ENCODE results near the gene PNP. TPM values are rescaled to one million over a fixed set of nuclear protein-coding genes. Genes with fewer than 3 reads are reported as not detected.

The PNP gene
- total and polyA plus RNA-seq, 2 of the 8 experiments (the other 6 are each of a cell fraction or from before 2014, with no cell fraction given): 108 to 130 TPM

DNA sequence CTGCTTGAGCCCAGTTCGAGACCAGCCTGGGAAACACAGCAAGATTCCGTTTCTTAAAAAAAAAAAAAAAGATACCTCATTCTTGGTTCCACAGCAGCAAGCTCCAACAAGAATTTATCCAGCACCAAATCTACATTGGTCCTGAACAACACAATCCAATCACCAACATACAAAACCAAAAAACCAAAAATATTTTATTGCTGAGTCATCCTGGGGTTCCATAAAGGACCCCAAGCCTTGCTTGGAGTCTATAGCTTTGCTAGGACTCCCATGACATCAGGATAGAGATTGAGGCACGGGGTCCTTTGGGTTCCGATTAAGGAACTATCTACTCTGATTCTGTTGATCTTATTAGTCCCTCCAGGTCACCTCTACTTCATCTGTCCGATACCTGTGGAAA lies 22.3 kb upstream of the PNP start:
- FAIRE-seq (no peak), DNase-seq (ENCODE audit: low read depth in 1 of 2, low spot score in 2 of 2) (no peak)
- WGBS, 2 experiments (ENCODE audit: extremely low coverage in 1 of 2, insufficient coverage in 1 of 2, insufficient read length in 1 of 2, insufficient replicate concordance in 2 of 2, low coverage in 1 of 2, low lambda C conversion rate in 2 of 2, missing lambda C conversion rate in 1 of 2): 94% methylated on average over 5 of the region's 5 CpGs; no CpG with 5 or more reads in 1 of the 2 experiments
- Histone ChIP-seq H4K20me1 (replicated peaks in 1 of 2; ENCODE audit: control insufficient read depth in 1 of 2, insufficient read depth in 2 of 2, low read length in 2 of 2) (no peaks in the 10 kb centered on the region), H3K27me3 (replicated peaks in 1 of 4; ENCODE audit: control insufficient read depth in 3 of 4, extremely low read depth in 1 of 4, insufficient read depth in 3 of 4, low read length in 3 of 4) (no peaks in the 10 kb centered on the region), H3K14ac (ENCODE audit: insufficient read length) (no peak overlapping the region), H3K79me1 (ENCODE audit: low read depth, low read length) (no peaks in the 10 kb centered on the region), H4K5ac (ENCODE audit: insufficient read length, low read depth, low read length) (no peak overlapping the region), H3K23ac (ENCODE audit: insufficient read length) (no peak overlapping the region), H3K23me2 (ENCODE audit: low read depth, low read length) (no peaks in the 10 kb centered on the region), H3K56ac (replicated peaks; ENCODE audit: insufficient read length, low read depth, low read length) (no peak overlapping the region), H2BK12ac (ENCODE audit: low read depth, low read length) (no peak overlapping the region), H3K79me2 (ENCODE audit: control insufficient read depth in 1 of 2, insufficient read depth in 2 of 2, low read length in 2 of 2) (no peaks in the 10 kb centered on the region), H2BK15ac (ENCODE audit: low read length) (no peak overlapping the region), H3K4ac (replicated peaks; ENCODE audit: insufficient read length, low read depth, low read length) (no peak overlapping the region), H2AK5ac (ENCODE audit: low read depth, low read length) (no peak overlapping the region), H2AFZ (ENCODE audit: low read length) (no peak overlapping the region), H3K36me3 (ENCODE audit: control insufficient read depth in 2 of 4, insufficient read depth in 4 of 4, low read length in 3 of 4) (peaks cover 38 to 60% (median 57%) of the 10 kb centered on the region in 4 experiments), H2BK120ac (replicated peaks; ENCODE audit: low read depth, low read length) (no peak overlapping the region), H3K4me2 (ENCODE audit: insufficient read depth in 1 of 2, low read depth in 2 of 2, low read length in 2 of 2) (no peak overlapping the region), H3K9ac (replicated peaks in 1 of 4; ENCODE audit: extremely low read depth in 1 of 4, low read depth in 3 of 4, low read length in 3 of 4) (no peak overlapping the region), H4K8ac (ENCODE audit: extremely low read depth, insufficient read depth, low read length) (no peak overlapping the region), H3K4me1 (replicated peaks in 1 of 4; ENCODE audit: control insufficient read depth in 3 of 4, insufficient read depth in 4 of 4, low read length in 3 of 4) (no peaks in the 10 kb centered on the region), H3K18ac (ENCODE audit: extremely low read depth, low read length) (no peak overlapping the region), H4K91ac (replicated peaks; ENCODE audit: insufficient read length, low read length) (no peak overlapping the region), H3K9me3 (ENCODE audit: insufficient read depth in 2 of 2, low read depth in 1 of 2, low read length in 1 of 2) (no peaks in the 10 kb centered on the region), H3K27ac (ENCODE audit: low read depth, low read length) (no peak overlapping the region), H2BK20ac (ENCODE audit: low read length) (no peak overlapping the region), H2BK5ac (ENCODE audit: low read depth, low read length) (no peak overlapping the region), H3K4me3 (ENCODE audit: extremely low read depth in 1 of 4, insufficient read depth in 2 of 4, low read depth in 3 of 4, low read length in 4 of 4) (no peak overlapping the region)
- ChIA-PET CTCF (ENCODE audit: partially characterized antibody) (interaction anchor here (1.1 kb wide), 1 partner anchor 9 kb away, joined by 3 read pairs; the partner anchor contains the start of gene APEX1), POLR2A (ENCODE audit: partially characterized antibody) (interaction anchor here (0.5 to 8.2 kb wide), 6 partner anchors 8 to 35 kb away, joined by 3 to 68 read pairs (median 4); partner anchors contain the start of genes APEX1, KLHL33, OSGEP and TEP1)
- TF ChIP-seq SIN3A (conservative IDR thresholded peaks at IDR 0.05 in 1 of 2, IDR thresholded peaks at IDR 0.05 in 1 of 2; ENCODE audit: low read depth in 1 of 2, low read length in 2 of 2) (no peak), SP1 (IDR thresholded peaks at IDR 0.05; ENCODE audit: low read depth, low read length) (no peak), POLR2AphosphoS5 (IDR thresholded peaks at IDR 0.05; ENCODE audit: low read depth, low read length) (no peak), MAFK (IDR thresholded peaks at IDR 0.05; ENCODE audit: low read depth, low read length) (0 out of 2 replicates have a peak, but pooled peaks have one; percentile 17), BACH1 (IDR thresholded peaks at IDR 0.05; ENCODE audit: low read length) (peak; percentile 38; the same call in 1 of the 2 replicates), CREB1 (IDR thresholded peaks at IDR 0.05) (no peak)
- TF ChIP-seq, protein P1, sequence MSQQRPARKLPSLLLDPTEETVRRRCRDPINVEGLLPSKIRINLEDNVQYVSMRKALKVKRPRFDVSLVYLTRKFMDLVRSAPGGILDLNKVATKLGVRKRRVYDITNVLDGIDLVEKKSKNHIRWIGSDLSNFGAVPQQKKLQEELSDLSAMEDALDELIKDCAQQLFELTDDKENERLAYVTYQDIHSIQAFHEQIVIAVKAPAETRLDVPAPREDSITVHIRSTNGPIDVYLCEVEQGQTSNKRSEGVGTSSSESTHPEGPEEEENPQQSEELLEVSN (IDR thresholded peaks at IDR 0.05): no peak
